GM19438 (cell line): ENCODE data around the gene WDR36.
"Not testable (repeated sequence)": the region's sequence is repeated elsewhere in the genome, so short reads cannot be mapped to it uniquely, and the experiment has no call there.

Source experiments
- ATAC-seq: cut with Tn5 transposase; IDR thresholded peaks from one replicate; pipeline ENCODE4 v1.9.1; 2021; ENCODE audit warnings: low read depth; ENCODE audit not compliant: unreplicated experiment

The WDR36 gene

DNA sequence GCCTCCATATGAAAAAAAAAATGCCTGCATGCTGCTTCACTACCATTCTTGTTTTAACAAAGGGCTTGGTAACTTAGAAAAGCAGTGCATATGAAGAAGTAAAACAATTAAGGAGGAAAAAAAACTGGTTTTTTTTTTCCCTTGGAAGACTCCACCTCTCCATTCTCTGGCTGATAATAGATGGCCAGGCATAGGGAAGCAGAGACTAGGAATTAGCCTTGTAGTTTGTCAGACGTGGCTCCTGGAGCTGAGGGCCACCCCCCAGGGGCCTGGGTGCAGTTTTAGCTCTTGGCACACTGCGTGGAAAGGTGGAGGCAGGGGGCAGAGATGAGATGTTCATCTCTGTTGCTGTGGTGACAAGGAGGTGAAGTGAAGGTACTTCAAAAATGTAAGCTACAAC is 42.7 kb downstream of the WDR36 start:
- no peak for ATAC-seq

GRCh38 chr5:111135363-111135762 is 43.2 kb downstream of the WDR36 start:
- no peak for ATAC-seq

GRCh38 chr5:111135946-111136345 is 43.8 kb downstream of the WDR36 start:
- ATAC-seq: no peak

DNA sequence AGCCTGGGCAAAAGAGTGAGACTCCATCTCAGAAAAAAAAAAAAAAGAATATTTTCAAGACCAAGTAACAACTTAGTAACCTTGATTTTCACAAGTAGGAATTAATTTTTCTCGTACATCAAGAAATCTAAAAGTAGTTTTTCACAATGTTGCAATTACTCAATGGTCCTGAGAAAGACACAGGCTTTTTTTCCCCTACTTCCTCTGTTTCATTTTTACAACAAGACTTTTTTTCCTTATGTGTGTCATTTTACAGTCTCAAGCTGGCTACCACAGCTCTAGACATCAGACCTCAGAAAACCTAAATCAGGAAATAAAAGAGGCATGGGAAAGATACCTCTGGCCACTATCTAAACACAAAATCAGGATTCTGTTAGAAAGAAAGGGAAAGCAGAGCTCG is 45.9 kb downstream of the WDR36 start:
- ATAC-seq: no peak

GRCh38 chr5:111141471-111141870 is 49.3 kb downstream of the WDR36 start:
- not testable (repeated sequence) for ATAC-seq

DNA sequence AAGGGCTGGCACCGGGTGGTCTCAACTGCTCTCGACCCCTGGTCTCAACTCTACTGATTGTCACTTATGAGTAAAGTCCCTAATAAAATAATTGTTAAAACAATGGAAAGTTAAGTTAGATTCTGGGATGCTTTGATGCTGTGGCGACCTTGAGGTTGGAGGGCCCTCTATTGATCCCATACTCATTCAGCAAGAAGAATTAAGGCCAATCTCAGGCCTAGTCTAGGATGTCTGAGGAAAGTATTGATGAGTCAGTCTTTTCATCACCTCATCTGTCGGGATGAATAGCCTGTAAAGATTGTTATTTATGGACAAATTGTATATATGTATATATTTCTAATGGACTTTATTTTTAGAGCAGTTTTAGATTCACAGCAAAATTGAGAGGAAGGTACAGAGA is 50.8 kb downstream of the WDR36 start:
- ATAC-seq: no peak

GRCh38 chr5:111143910-111144309 is 51.8 kb downstream of the WDR36 start:
- peak; percentile 39 for ATAC-seq

DNA sequence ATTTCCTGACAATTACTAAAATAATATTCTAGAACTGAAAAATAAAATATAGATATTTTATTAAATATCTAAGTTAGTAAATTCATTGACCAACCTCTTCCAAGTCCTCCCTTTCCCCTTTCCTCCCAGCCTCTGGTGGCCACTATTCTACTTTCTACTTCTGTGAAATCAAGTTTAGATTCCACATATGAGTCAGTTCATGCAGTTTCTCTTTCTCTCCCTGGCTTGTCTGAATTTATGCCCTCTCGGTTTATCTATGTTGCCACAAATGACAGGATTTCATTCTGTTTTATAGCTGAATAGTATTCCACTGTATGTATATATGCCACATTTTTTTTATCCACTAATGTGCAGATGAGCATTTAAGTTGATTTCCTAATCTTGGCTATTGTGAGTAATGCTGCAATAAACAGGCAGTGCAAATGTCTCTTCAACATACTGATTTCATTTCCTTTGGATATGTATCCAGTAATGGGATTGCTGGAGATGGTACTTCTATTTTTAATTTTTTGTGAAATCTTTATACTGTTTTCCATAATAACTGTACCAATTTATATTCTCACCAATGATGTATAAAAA is 52.3 kb downstream of the WDR36 start:
- ATAC-seq: peak; percentile 97

GRCh38 chr5:111146053-111146452 is 53.9 kb downstream of the WDR36 start:
- no peak for ATAC-seq

GRCh38 chr5:111147502-111147901 is 55.4 kb downstream of the WDR36 start:
- no peak for ATAC-seq

- no peak for ATAC-seq
These were observed 59.9 kb downstream of the WDR36 start for GRCh38 chr5:111151998-111152397.

DNA sequence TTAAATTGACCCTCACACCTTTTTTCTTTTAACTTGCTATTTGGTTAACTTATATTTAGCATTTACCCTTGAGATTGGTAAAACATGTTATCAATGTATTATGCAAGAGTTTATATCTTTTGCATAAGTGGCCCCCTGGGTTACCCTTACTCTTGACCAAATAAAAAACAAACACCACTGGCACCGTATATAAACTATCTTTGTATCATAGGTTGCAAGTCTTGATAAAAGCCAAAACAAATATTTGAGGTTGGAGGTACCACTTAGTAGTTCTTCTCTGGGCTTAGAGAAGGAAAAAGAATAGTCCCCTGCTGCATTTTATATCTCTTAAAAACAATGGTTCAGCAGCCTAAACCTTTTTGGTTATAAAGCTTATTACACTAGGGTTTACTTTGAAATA is 61.3 kb downstream of the WDR36 start:
- no peak for ATAC-seq

- ATAC-seq: no peak
These were observed 61.8 kb downstream of the WDR36 start for GRCh38 chr5:111153945-111154344.

- peak; percentile 77 for ATAC-seq
These were observed 66.1 kb downstream of the WDR36 start for GRCh38 chr5:111158105-111158744.

GRCh38 chr5:111159845-111160244 is 67.7 kb downstream of the WDR36 start:
- no peak for ATAC-seq

- ATAC-seq: no peak
These were observed 70.9 kb downstream of the WDR36 start for GRCh38 chr5:111163000-111163399.

GRCh38 chr5:111165058-111165457 is 72.9 kb downstream of the WDR36 start:
- ATAC-seq: no peak

- ATAC-seq: no peak
These were observed 75.4 kb downstream of the WDR36 start for GRCh38 chr5:111167551-111167950.

DNA sequence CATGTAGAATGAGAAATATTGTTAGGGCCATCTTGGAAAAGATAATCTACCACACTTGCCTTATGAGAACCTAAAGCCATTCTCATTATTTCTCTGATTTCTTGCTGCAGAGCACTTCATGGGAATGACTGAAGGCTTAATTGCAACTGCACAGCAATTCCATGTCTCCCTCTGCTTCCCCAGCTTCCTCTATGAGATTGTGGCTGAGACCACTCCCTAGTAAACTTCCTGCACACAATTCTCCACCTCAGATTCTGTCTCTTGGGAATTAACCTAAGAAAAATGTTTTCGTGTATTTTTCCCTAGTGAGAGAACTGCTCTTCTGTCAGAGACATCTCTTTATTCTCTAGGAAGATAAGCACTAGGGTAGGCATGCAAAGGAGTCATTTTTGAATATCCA is 76.5 kb downstream of the WDR36 start:
- ATAC-seq: no peak

- no peak for ATAC-seq
These were observed 77.1 kb downstream of the WDR36 start for GRCh38 chr5:111169269-111169668.

DNA sequence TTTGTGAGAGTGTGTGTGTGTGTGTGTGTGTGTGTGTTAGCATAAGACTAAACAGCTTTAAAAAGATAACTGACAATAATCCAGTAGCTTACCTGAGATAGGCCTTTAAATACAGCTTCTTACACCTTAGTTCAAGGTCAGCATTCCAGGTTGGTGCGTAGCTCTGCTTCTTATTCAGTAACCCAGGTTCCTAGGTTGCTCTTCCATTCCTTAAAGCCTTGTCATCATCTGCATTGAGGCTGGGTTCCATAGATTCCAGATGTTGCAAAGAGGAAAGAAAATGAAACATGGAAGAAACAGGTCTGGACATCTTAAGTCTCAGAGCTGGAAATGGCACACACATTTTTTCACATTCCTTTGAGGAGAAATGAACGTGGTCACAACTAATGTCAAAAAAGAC is 78.1 kb downstream of the WDR36 start:
- no peak for ATAC-seq

DNA sequence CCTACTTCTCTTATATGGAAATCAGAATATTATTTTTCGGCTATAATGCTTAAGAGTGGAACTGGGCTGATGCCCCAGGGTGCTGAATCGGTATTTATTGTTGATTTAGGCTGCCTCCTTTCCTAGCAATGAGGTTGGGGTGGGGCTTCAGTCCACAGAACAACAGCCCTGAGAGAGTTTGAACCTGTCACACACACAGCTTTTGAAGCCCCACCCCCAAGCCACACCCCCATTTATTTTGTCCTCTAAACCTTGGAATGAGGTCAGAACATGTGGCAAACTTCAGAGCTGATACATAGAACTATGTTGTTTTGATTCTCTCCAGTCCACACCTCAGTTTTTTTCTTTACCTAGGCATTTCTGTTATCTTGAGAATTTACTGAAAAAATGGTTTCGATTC is 80.4 kb downstream of the WDR36 start:
- no peak for ATAC-seq

DNA sequence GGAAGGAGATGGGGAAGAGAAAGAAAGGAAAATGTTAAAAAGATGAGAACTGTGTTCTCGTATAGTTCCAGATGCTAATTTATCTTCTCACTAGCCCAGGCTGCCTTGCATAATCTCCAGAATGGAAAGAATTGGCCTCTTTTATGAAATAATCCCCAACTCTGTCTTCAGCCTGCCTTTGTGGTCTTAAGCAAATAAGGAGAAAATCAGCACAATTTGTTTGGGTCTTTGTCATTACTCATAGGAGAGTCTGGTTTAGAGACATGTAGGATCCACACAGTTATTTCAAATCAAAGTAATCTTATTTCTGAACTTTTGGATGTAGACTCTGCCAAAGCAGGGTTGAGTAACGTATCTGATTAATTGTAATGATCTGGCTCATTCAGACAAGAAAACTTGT is 81.3 kb downstream of the WDR36 start:
- ATAC-seq: no peak
